Spleen (tissue), 7 donors: Measurements from ENCODE around the gene DES.

ENCODE experiments used
- POLR2A ChIP-seq, 3 donors: fragments of 450-650 bp; IDR thresholded peaks; one replicate each; pipeline ENCODE4 v1.5.1; 2017; ENCODE audit warnings: antibody characterized with exemption in 3 of 3, mild to moderate bottlenecking in 1 of 3
- POLR2AphosphoS5 ChIP-seq, 3 donors: sonication (generic); formaldehyde crosslinking; IDR thresholded peaks; one replicate each; pipeline ENCODE4 v1.5.1; 2017; ENCODE audit warnings: antibody characterized with exemption in 3 of 3
- TF ChIP-seq, protein P1 (sequence below), 11 experiments: fragments of 200-600 bp in 7 of 11; fragments of 450-650 bp in 4 of 11; sonication (generic) in 4 of 11; IDR thresholded peaks in 8 of 11; conservative IDR thresholded peaks in 3 of 11; 1 replicate in 7 of 11; 2 replicates in 4 of 11; pipeline versions ENCODE4 v1.4.0 to v1.8.0; 2016 to 2021; ENCODE audit warnings: antibody characterized with exemption in 11 of 11, inconsistent platforms in 4 of 11, mild to moderate bottlenecking in 1 of 11
- donor health status: DM: no; HTN: no; CAD: no; lungs with moderate emphysema.
- donor health status: DM: no; HTN: no; CAD: no.
- donor health status: DM: no; HTN: no; CAD: no.

DNA sequence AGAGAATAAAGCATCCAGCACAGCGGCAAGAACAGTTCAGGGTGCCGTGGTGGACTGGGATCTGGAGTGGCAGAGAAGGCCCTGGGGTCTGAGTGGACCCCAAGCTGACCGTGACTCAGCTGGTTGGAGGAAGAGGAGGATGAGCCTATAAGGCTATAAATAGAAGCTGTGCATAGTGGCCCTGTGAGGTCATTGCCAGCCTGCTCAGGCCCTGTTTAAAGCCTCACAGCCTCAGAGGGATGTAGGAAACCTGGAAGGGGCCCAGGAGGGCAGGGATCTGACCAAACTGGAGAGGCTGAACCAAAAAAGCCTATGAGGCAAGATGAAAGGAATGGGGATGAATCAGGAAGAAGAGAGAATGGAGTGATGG lies 11.3 kb upstream of the DES start:
- TF ChIP-seq POLR2AphosphoS5 (IDR thresholded peaks at IDR 0.05) (no peak), POLR2A (IDR thresholded peaks at IDR 0.05) (no peak)
- TF ChIP-seq, protein P1, sequence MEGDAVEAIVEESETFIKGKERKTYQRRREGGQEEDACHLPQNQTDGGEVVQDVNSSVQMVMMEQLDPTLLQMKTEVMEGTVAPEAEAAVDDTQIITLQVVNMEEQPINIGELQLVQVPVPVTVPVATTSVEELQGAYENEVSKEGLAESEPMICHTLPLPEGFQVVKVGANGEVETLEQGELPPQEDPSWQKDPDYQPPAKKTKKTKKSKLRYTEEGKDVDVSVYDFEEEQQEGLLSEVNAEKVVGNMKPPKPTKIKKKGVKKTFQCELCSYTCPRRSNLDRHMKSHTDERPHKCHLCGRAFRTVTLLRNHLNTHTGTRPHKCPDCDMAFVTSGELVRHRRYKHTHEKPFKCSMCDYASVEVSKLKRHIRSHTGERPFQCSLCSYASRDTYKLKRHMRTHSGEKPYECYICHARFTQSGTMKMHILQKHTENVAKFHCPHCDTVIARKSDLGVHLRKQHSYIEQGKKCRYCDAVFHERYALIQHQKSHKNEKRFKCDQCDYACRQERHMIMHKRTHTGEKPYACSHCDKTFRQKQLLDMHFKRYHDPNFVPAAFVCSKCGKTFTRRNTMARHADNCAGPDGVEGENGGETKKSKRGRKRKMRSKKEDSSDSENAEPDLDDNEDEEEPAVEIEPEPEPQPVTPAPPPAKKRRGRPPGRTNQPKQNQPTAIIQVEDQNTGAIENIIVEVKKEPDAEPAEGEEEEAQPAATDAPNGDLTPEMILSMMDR (IDR thresholded peaks at IDR 0.05 in 8 of 11, conservative IDR thresholded peaks at IDR 0.05 in 3 of 11) = no peak
